GM23338 (cell line): Measurements from ENCODE around the gene WWOX.

Source experiments
- EZH2 ChIP-seq: fragments of 200-600 bp; sonication (generic); IDR thresholded peaks from one replicate; pipeline ENCODE4 v1.8.0; 2017; ENCODE audit warnings: antibody characterized with exemption, mild to moderate bottlenecking, low read depth; ENCODE audit not compliant: unreplicated experiment
- POLR2AphosphoS5 ChIP-seq: IDR thresholded peaks from 2 replicates; pipeline ENCODE4 v1.6.1; 2016; ENCODE audit warnings: antibody characterized with exemption, low read depth
- STAT1 ChIP-seq: IDR thresholded peaks from one replicate; pipeline ENCODE4 v1.6.1; 2016; ENCODE audit warnings: antibody characterized with exemption; ENCODE audit not compliant: unreplicated experiment
- ZNF114 ChIP-seq: fragments of 250-450 bp; sonication (Bioruptor Pico); IDR thresholded peaks from 2 replicates; pipeline ENCODE4 v1.5.0; 2020; ENCODE audit warnings: mild to moderate bottlenecking, moderate library complexity
- TF ChIP-seq, protein P1 (sequence below), 2 experiments: fragments of 200-600 bp in 1 of 2; sonication (generic) in 1 of 2; conservative IDR thresholded peaks; 2 replicates each; pipeline versions ENCODE4 v1.5.1 to v1.6.1; 2016 to 2017; ENCODE audit warnings: antibody characterized with exemption in 2 of 2, low read depth in 2 of 2, mild to moderate bottlenecking in 2 of 2, moderate library complexity in 1 of 2
- TF ChIP-seq, protein P2 (sequence below): fragments of 250-450 bp; sonication (Bioruptor Pico); IDR thresholded peaks from 2 replicates; pipeline ENCODE4 v1.5.0; 2020; ENCODE audit warnings: mild to moderate bottlenecking, moderate library complexity

DNA sequence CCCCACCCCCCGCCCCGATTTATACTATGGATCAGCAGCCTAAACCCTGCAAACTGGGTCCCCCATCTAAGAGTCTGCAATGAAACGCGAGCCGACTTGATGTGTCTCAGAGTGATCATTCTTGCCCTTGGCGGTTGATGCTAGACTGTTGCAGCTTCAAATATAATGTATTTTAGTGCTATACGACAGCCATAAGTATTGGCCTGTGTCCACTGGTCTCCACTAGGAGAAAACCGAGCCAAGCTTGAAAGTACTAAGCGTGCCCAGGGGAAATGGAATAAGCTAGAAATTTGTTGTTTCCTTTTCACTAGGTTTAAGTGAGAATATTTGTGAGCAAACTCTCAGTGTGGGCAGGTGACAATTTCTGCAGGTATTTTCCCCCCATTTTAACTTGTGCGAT is 789.9 kb downstream of the WWOX start:
- TF ChIP-seq, protein P1, sequence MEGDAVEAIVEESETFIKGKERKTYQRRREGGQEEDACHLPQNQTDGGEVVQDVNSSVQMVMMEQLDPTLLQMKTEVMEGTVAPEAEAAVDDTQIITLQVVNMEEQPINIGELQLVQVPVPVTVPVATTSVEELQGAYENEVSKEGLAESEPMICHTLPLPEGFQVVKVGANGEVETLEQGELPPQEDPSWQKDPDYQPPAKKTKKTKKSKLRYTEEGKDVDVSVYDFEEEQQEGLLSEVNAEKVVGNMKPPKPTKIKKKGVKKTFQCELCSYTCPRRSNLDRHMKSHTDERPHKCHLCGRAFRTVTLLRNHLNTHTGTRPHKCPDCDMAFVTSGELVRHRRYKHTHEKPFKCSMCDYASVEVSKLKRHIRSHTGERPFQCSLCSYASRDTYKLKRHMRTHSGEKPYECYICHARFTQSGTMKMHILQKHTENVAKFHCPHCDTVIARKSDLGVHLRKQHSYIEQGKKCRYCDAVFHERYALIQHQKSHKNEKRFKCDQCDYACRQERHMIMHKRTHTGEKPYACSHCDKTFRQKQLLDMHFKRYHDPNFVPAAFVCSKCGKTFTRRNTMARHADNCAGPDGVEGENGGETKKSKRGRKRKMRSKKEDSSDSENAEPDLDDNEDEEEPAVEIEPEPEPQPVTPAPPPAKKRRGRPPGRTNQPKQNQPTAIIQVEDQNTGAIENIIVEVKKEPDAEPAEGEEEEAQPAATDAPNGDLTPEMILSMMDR (conservative IDR thresholded peaks at IDR 0.05; ENCODE audit: low read depth in 2 of 2), result no peak
- TF ChIP-seq EZH2, result no peak
- TF ChIP-seq POLR2AphosphoS5, result no peak
- TF ChIP-seq STAT1, result no peak
- TF ChIP-seq ZNF114 (CRISPR knock-in tag), result no peak
- TF ChIP-seq, protein P2, sequence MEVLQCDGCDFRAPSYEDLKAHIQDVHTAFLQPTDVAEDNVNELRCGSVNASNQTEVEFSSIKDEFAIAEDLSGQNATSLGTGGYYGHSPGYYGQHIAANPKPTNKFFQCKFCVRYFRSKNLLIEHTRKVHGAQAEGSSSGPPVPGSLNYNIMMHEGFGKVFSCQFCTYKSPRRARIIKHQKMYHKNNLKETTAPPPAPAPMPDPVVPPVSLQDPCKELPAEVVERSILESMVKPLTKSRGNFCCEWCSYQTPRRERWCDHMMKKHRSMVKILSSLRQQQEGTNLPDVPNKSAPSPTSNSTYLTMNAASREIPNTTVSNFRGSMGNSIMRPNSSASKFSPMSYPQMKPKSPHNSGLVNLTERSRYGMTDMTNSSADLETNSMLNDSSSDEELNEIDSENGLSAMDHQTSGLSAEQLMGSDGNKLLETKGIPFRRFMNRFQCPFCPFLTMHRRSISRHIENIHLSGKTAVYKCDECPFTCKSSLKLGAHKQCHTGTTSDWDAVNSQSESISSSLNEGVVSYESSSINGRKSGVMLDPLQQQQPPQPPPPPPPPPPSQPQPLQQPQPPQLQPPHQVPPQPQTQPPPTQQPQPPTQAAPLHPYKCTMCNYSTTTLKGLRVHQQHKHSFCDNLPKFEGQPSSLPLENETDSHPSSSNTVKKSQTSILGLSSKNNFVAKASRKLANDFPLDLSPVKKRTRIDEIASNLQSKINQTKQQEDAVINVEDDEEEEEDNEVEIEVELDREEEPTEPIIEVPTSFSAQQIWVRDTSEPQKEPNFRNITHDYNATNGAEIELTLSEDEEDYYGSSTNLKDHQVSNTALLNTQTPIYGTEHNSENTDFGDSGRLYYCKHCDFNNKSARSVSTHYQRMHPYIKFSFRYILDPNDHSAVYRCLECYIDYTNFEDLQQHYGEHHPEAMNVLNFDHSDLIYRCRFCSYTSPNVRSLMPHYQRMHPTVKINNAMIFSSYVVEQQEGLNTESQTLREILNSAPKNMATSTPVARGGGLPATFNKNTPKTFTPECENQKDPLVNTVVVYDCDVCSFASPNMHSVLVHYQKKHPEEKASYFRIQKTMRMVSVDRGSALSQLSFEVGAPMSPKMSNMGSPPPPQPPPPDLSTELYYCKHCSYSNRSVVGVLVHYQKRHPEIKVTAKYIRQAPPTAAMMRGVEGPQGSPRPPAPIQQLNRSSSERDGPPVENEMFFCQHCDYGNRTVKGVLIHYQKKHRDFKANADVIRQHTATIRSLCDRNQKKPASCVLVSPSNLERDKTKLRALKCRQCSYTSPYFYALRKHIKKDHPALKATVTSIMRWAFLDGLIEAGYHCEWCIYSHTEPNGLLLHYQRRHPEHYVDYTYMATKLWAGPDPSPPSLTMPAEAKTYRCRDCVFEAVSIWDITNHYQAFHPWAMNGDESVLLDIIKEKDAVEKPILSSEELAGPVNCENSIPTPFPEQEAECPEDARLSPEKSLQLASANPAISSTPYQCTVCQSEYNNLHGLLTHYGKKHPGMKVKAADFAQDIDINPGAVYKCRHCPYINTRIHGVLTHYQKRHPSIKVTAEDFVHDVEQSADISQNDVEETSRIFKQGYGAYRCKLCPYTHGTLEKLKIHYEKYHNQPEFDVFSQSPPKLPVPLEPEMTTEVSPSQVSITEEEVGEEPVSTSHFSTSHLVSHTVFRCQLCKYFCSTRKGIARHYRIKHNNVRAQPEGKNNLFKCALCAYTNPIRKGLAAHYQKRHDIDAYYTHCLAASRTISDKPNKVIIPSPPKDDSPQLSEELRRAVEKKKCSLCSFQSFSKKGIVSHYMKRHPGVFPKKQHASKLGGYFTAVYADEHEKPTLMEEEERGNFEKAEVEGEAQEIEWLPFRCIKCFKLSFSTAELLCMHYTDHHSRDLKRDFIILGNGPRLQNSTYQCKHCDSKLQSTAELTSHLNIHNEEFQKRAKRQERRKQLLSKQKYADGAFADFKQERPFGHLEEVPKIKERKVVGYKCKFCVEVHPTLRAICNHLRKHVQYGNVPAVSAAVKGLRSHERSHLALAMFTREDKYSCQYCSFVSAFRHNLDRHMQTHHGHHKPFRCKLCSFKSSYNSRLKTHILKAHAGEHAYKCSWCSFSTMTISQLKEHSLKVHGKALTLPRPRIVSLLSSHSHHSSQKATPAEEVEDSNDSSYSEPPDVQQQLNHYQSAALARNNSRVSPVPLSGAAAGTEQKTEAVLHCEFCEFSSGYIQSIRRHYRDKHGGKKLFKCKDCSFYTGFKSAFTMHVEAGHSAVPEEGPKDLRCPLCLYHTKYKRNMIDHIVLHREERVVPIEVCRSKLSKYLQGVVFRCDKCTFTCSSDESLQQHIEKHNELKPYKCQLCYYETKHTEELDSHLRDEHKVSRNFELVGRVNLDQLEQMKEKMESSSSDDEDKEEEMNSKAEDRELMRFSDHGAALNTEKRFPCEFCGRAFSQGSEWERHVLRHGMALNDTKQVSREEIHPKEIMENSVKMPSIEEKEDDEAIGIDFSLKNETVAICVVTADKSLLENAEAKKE (CRISPR knock-in tag), result no peak
